Common myeloid progenitor, CD34-positive (primary cell): ENCODE measurements around the gene ZFAND3.

Experiments used
- CTCF ChIA-PET: fragments of 350-600 bp; sonication (Branson Sonifier 250); formaldehyde crosslinking; loops from one replicate; lab custom pipeline; 2021; ENCODE audit warnings: antibody characterized with exemption; lab: Charles Lee
- POLR2A ChIA-PET: fragments of 350-600 bp; sonication (Branson Sonifier 250); formaldehyde crosslinking; loops from one replicate; lab custom pipeline; 2021; ENCODE audit warnings: antibody characterized with exemption; lab: Charles Lee
- DNase-seq, 3 donors: peaks; one replicate each; pipeline versions ENCODE4 v3.0.0 to v3.0.0-alpha.2; 2013
- H3K27ac ChIP-seq, 2 experiments: 1 replicate in 1 of 2; 2 replicates in 1 of 2; pipeline ENCODE4 v1.7.0; 2013; ENCODE audit warnings: inconsistent platforms in 2 of 2, low read length in 2 of 2, mild to moderate bottlenecking in 2 of 2, low read depth in 1 of 2, moderate library complexity in 1 of 2; ENCODE audit not compliant: severe bottlenecking in 2 of 2, insufficient read depth in 1 of 2, poor library complexity in 1 of 2
- H3K27me3 ChIP-seq, 5 experiments: replicated peaks in 2 of 5; 1 replicate in 3 of 5; 2 replicates in 2 of 5; pipeline versions ENCODE4 v1.6.1 to v1.7.0; 2013; ENCODE audit warnings: low read length in 4 of 5, mild to moderate bottlenecking in 2 of 5, moderate library complexity in 2 of 5, inconsistent platforms in 1 of 5; ENCODE audit not compliant: insufficient read depth in 5 of 5, control insufficient read depth in 4 of 5
- H3K36me3 ChIP-seq, 4 experiments: 1 replicate in 2 of 4; 2 replicates in 2 of 4; pipeline versions ENCODE4 v1.6.1 to v1.7.0; 2013; ENCODE audit warnings: low read length in 3 of 4, control low read depth in 1 of 4, mild to moderate bottlenecking in 1 of 4; ENCODE audit not compliant: control insufficient read depth in 4 of 4, insufficient read depth in 4 of 4
- H3K4me1 ChIP-seq, 4 experiments: 1 replicate in 3 of 4; 2 replicates in 1 of 4; pipeline versions ENCODE4 v1.6.1 to v1.7.1; 2013; ENCODE audit warnings: low read length in 3 of 4, mild to moderate bottlenecking in 3 of 4, control low read depth in 1 of 4, inconsistent platforms in 1 of 4, moderate library complexity in 1 of 4; ENCODE audit not compliant: control insufficient read depth in 4 of 4, insufficient read depth in 4 of 4; ENCODE audit errors: control extremely low read depth in 1 of 4
- H3K4me3 ChIP-seq, 7 experiments: 1 replicate in 4 of 7; 2 replicates in 3 of 7; pipeline versions ENCODE4 v1.5.1 to v1.7.0; 2013; ENCODE audit warnings: mild to moderate bottlenecking in 7 of 7, low read length in 6 of 7, moderate library complexity in 6 of 7, inconsistent platforms in 2 of 7, low read depth in 2 of 7, control low read depth in 1 of 7; ENCODE audit not compliant: insufficient read depth in 4 of 7, control insufficient read depth in 1 of 7; ENCODE audit errors: extremely low read depth in 1 of 7
- H3K9me3 ChIP-seq, 5 experiments: 1 replicate in 4 of 5; 2 replicates in 1 of 5; pipeline versions ENCODE4 v1.6.1 to v1.7.1; 2013; ENCODE audit warnings: low read length in 4 of 5, mild to moderate bottlenecking in 2 of 5, inconsistent platforms in 1 of 5, low read depth in 1 of 5, moderate library complexity in 1 of 5; ENCODE audit not compliant: control insufficient read depth in 4 of 5, insufficient read depth in 2 of 5; ENCODE audit errors: control extremely low read depth in 1 of 5
- WGBS: methylation state at CpG from one replicate; pipeline ENCODE4 v1.1.5; 2013; ENCODE audit not compliant: insufficient coverage; 5-methylcytosine and 5-hydroxymethylcytosine counted together

The ZFAND3 gene

DNA sequence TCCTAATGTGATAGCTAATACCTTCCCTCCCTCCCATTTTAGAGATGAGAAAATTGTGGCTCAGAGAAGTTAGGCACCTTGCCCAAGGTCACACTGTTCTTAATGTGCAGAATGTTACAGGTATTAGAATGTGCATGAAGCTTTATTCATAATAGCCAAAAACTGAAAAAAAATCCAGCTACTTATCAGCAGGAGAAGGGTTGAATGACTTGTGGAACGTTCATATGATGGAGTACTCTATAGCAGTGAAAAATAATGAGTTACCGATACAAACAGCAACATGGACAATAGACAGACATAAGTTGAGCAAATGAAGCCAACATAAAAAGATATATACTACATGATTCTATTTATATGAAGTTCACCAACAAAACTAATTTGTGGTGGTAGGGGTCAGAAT lies 37.7 kb upstream of the ZFAND3 start:
- ChIA-PET CTCF (interaction anchor here (1.0 to 1.8 kb wide), 4 partner anchors 9 to 40 kb away, joined by 4 to 5 read pairs (median 4); no protein-coding TSS in a partner anchor), POLR2A (no interaction called here)

DNA sequence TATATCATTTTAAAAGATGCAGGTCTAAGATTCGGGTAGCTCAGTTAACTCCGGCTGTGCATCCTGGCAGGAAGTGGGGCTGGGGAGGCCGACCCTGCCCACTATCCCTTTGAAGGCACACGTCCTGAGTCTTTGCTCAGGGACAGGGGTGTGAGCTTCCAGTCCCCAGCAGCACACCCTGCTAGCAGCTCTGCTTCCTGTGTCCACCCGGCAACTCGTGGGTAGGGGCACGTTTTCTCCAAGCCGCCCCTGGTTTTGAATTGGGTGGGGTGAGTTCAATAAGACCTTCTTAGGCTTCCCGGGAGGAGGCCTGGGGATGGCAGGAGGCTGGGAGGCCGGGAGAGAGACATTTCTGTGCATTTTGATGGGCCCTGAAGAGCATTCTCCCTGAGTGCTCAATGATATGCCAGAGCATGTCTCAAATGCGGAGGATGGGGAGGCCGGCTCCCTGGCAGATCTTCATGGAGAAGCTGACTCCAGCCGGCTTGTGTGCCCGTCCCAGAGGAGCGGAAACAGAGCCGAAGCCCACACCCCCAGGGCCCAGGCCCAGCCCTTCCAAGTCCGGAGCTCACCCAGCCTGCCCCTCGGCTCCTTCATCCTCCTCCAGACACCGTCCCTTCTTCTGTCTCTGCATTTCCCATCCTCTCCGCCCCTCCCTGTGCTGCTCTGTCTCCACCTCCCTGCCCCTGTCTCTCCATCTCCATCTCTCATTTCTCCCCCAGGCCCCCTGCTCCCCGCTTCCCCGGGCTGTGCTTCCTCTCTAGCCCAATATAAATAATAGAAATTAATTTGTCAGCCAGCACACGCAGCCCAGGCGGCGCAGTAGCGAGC lies 36.3 kb upstream of the ZFAND3 start:
- H3K27ac ChIP-seq: no peak overlapping the region
- H3K4me1 ChIP-seq: peaks cover 0 to 21% (median 16%) of the 10 kb centered on the region in 4 experiments
- H3K4me3 ChIP-seq: peak overlapping the region in 5 of 7 experiments; percentile 59 to 85 (median 74)
- WGBS: 7% methylated on average over 22 of the region's 26 CpGs
- no peaks in the 10 kb centered on the region for H3K9me3 ChIP-seq
- ChIA-PET CTCF (interaction anchor here (0.6 to 1.8 kb wide), 5 partner anchors 8 to 240 kb away, joined by 3 to 6 read pairs (median 4); no protein-coding TSS in a partner anchor), POLR2A (interaction anchor here (0.5 kb wide), 1 partner anchor 80 kb away, joined by 6 read pairs; no protein-coding TSS in a partner anchor)
- no peaks in the 10 kb centered on the region for H3K36me3 ChIP-seq
- peaks cover 0 to 15% (median 11%) of the 10 kb centered on the region in 5 experiments for H3K27me3 ChIP-seq
- no peak for DNase-seq

More for the DNA sequence above, 37.7 kb upstream of the ZFAND3 start:
- H3K36me3 ChIP-seq: no peaks in the 10 kb centered on the region
- WGBS: no CpG with 5 or more reads among the region's 2 CpGs
- no peak for DNase-seq
- H3K4me3 ChIP-seq: no peak overlapping the region
- peaks cover 0 to 21% (median 16%) of the 10 kb centered on the region in 4 experiments for H3K4me1 ChIP-seq
- no peak overlapping the region for H3K27ac ChIP-seq
- H3K9me3 ChIP-seq: no peaks in the 10 kb centered on the region
- H3K27me3 ChIP-seq: peaks cover 0 to 15% (median 11%) of the 10 kb centered on the region in 5 experiments

DNA sequence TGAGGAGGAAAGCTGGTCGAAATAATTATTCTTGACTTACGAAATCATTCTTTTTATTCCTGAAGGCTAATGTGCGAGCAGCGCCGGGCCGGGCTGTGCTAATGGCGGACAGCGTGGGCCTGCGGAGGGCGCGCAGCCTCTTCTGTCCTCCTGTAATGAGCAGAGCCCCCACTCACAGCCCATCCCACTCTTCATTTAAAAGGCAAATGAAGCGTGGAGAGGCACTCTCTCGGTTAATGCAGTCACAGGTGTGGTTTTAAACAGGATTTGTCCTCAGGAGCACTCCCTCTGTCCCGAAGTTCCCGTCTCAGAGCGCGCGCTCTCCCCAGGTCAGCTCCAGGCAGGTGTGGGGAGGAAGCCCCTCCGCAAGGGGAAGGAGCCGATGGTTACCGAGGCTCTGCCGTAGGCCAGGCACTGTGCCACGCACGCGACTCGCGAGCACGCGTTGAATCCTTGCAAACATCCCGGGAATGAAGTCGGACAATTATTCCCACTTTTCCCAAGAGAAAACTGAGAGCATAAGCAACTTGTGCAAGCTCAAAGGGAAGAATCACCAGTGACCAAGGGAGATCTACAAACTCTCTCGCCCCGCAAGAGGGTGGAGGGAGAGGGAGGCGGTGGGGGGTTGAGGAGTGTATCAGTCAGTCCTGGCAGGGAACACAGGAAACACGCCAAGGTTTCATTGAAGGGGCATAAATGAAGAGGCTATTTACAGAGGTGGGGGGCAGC lies 35.5 kb upstream of the ZFAND3 start:
- Histone ChIP-seq H3K4me3 (peak overlapping the region in 6 of 7 experiments; percentile 24 to 85 (median 69)), H3K27ac (no peak overlapping the region), H3K36me3 (no peaks in the 10 kb centered on the region), H3K9me3 (no peaks in the 10 kb centered on the region), H3K27me3 (peaks cover 0 to 15% (median 11%) of the 10 kb centered on the region in 5 experiments), H3K4me1 (peaks cover 0 to 21% (median 16%) of the 10 kb centered on the region in 4 experiments)
- WGBS: 2% methylated on average over 26 of the region's 35 CpGs
- peak; percentile 28 to 63 (median 51) for DNase-seq
- ChIA-PET CTCF (interaction anchor here (0.6 to 1.5 kb wide), 3 partner anchors 16 to 239 kb away, joined by 3 to 6 read pairs (median 3); no protein-coding TSS in a partner anchor), POLR2A (interaction anchor here (0.5 kb wide), 1 partner anchor 79 kb away, joined by 6 read pairs; no protein-coding TSS in a partner anchor)

DNA sequence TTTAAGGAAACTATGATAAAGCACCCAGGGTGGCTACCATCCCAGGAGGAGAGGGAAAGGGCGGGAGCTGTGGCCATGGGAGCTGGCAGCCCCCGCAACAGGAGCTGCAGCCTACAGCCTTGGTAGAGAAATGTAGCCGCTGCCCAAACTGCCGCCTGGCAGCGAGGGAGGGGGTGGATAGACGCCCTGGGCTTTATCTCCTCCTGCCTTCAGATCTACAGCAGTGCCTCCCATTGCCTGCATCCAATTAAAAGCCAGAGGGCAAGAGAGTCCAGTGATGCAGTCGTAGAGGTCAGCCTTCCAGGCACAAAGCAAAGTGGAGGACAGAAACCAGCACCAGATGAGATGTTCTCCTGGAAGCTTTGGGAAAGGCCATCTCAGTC lies 35.0 kb upstream of the ZFAND3 start:
- Histone ChIP-seq H3K9me3 (no peaks in the 10 kb centered on the region), H3K4me1 (peaks cover 0 to 21% (median 16%) of the 10 kb centered on the region in 4 experiments), H3K27me3 (peaks cover 0 to 15% (median 11%) of the 10 kb centered on the region in 5 experiments), H3K4me3 (peak overlapping the region in 3 of 7 experiments; percentile 74 to 85 (median 80)), H3K36me3 (no peaks in the 10 kb centered on the region), H3K27ac (no peak overlapping the region)
- ChIA-PET CTCF (no interaction called here), POLR2A (no interaction called here)
- DNase-seq: peak in 2 of 3 donors; percentile 31 to 45
- 52% methylated on average over 7 of the region's 7 CpGs for WGBS

DNA sequence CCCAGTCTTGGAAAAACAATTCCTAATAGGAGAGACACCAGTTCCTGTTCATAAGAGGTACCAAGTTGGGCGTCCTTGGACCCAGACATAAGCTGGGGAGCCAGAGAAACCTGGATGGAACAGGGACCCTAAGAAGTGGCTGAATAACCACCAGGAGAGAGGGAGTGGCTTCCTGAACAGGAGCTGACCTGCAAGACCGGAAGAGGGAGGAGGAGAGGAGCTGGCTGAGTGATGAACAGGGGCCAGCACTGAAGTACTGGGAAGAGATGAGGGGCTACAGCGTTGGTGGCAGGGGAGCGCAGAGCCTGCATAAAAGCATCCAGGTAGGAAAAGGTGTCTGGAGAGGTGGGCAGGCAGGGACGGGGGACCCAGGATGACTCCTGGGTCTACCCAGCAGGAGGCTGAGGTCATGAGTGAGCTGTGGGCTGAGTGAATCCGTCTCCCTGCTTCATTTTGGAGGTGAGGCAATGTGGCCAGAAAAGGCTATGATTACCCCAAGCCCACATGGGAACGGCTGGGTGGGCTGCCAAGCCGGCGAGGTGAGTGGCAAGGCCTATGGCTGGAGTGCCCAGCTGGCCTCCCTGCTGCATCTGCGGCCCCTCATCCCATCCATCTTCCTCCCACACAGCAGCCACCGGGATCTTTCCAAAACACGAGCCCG lies 34.4 kb upstream of the ZFAND3 start:
- H3K4me1 ChIP-seq: peaks cover 0 to 21% (median 16%) of the 10 kb centered on the region in 4 experiments
- DNase-seq: no peak
- no peaks in the 10 kb centered on the region for H3K36me3 ChIP-seq
- WGBS: 94% methylated on average over 13 of the region's 13 CpGs
- ChIA-PET POLR2A (no interaction called here), CTCF (no interaction called here)
- no peaks in the 10 kb centered on the region for H3K9me3 ChIP-seq
- no peak overlapping the region for H3K4me3 ChIP-seq
- H3K27me3 ChIP-seq: peaks cover 0 to 15% (median 11%) of the 10 kb centered on the region in 5 experiments
- H3K27ac ChIP-seq: no peak overlapping the region

DNA sequence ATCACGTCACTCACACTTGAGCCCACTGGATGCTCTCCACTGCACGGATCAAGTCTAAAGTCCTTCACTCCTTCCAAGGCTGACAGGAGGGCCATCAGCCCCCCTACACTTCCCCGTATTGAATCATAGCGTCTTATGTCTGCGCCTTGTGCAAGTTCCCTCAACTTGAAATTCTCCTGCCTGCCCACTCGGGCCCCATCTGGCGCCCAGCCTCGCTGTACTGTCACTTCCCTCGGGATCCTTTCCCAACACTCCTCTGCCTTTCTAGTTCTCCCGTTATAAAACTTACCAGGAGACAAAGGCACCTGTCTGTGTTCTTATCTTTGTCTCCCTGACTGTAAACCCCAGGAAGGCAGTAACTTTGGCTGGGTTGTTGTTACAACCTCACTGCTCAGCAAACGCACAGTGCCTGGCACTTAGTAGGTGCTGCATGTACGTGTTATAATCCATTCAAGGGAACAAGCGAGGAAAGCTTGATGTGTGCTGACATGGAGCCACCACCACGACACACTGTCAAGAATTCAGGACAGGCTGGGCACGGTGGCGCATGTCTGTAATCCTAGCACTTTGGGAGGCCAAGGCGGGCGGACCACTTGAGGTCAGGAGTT lies 33.8 kb upstream of the ZFAND3 start:
- no peak for DNase-seq
- Histone ChIP-seq H3K4me3 (no peak overlapping the region), H3K36me3 (no peaks in the 10 kb centered on the region), H3K4me1 (peaks cover 0 to 21% (median 16%) of the 10 kb centered on the region in 4 experiments), H3K27ac (no peak overlapping the region), H3K9me3 (no peaks in the 10 kb centered on the region), H3K27me3 (peaks cover 0 to 15% (median 11%) of the 10 kb centered on the region in 5 experiments)
- POLR2A ChIA-PET: no interaction called here
- CTCF ChIA-PET: no interaction called here
- WGBS: 90% methylated on average over 18 of the region's 18 CpGs
